ENCODE results near the gene MOB3B.
"Not testable (repeated sequence)": the region's sequence is repeated elsewhere in the genome, so short reads cannot be mapped to it uniquely, and the experiment has no call there.

The MOB3B gene

DNA sequence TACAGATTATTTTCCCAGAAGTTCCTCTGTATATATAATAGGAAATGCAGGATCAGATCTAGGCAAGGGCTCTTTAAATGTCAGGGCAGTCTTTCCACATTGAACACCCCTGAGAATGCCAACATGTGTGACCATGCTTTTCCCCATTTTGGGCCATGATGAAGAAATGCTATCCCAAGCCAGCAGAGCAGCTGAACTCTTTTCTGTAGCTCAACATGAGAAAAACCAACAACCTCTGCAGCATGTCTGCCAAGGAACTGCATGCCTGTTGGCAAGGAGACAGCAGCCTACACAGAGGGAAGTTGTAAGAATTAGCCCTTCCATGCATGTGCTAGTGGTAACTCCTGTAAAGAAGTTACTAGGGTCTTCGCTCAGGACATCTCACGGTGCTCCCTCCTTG is 15.1 kb downstream of the MOB3B start:
- no peak for DNase-seq

- DNase-seq: no peak
Measured at GRCh38 chr9:27511771-27512170, 17.8 kb downstream of the MOB3B start.

DNA sequence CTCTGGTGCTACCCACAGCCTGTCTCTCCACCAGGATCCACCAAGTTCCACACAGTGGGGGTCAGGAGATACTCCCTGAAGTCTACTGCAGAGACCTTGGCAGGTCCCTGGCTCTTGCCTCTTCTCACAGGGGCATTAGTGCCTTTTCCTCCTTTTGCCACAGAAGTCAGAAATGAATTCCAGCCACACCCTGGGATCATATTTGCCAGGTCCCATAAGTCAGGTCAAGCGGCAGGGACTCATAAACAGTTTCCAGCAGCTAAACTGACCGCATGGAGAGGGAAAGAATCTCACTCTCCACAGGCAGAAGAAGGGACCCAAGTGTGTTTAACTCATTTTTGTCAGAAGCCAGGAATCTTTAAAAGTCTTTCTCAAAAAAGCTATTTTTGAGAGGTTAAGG is 18.8 kb downstream of the MOB3B start:
- DNase-seq: no peak

DNA sequence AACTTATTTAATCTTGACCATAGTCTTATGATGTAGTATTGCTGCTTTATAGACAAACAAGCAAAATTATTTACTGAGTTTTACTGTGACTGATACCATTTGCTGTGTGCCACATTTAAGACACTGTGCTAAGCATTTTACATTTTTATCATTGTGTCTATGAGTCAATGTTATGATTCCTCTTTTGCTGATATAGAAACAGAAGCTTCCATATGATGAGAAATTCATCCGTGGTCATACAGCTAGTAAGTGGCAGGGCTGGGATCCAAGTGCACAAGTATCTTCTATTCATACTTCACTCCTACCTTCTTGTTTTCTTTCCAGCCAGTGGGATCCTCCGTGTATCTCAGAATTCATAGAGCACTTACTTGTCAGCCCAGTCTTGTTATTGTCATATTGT is 22.6 kb downstream of the MOB3B start:
- no peak for DNase-seq

DNA sequence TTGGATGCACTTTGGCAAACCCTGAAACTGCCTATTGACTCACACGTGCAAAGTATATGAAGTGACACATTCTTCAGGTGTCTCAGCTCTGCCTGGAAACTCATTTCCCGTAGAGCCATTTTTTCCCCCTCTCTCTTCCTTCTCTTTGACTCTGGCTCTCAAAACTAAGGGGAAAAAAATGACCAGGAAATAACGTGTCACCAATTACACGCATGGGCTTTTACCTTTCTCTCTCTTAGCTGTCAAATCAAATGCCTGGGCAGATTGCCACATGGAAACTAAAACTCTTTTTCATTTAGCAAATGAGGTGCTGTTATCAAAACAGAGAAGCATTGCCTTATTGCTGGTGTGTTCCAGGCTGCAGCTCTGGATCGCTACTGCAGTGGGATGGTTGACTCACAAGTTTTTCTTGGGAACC is 23.9 kb downstream of the MOB3B start:
- DNase-seq: peak; percentile 35

DNA sequence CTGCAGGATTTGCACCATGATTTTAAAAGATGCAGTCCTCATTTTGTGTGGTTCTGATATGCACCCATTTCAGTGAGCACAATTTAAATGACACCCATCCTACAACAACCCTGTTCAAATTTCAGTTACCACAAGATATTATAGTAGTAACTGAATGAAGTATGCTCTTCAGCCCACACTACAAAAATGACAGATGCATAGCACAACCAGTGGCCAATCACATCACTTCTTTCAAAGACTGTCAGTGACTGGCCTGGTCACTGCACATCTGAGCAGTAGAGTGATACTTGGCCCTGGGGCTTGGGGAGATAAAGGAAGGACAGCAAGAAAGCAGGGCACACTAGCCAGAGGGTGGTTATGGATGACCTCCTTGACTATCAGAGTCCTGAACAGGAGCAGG is 25.4 kb downstream of the MOB3B start:
- no peak for DNase-seq

- no peak for DNase-seq
Measured at GRCh38 chr9:27503623-27504022, 26.0 kb downstream of the MOB3B start.

- not testable (repeated sequence) for DNase-seq
Measured at GRCh38 chr9:27500902-27501301, 28.7 kb downstream of the MOB3B start.

- no peak for DNase-seq
Measured at GRCh38 chr9:27499451-27499850, 30.2 kb downstream of the MOB3B start.

DNA sequence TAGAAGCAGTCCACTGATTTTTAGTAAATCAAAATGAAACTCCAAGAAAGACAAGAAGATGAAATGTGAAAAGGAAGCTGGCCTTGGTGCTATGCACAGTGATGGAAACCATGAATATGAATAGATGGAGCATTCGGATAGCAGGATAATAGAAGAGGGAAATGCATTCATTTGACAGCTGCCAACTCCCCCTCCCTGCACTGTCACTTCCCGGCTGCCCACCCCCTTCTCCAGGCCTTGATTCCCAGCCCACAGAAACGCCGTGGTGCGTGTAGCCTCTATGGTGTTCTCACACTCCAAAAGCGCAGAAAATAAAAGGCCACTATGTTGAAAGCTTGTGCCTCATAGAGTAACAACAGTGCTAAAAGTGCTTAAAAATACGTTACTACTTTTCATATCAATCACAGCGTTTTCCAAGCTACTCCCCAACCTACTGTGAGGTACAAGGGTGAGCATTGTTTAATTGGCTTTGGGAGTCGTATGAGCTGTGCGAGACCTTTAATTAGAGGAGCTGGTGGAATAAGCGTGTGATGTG is 31.7 kb downstream of the MOB3B start:
- DNase-seq: no peak

GRCh38 chr9:27496135-27496504 is 33.5 kb downstream of the MOB3B start:
- no peak for DNase-seq

- DNase-seq: no peak
Measured at GRCh38 chr9:27495480-27496134, 34.0 kb downstream of the MOB3B start.

DNA sequence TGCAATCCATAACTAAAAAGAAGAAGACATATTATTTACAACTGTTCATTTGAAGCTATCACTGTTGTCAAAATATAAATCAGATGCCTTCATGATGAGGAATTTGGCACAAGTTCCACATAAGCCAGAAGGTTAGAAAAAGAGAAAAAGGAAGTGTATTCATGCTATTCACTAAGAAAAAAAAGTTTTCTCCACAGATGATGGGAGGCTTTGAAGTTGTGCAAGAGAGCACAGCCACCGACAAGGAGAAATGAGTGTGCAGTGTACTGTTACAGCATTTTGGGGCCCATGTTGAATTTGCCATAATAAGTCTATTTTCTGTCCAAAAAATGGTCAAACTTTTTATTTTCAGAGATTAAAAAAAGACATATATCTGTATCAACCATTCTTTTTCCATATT is 38.5 kb downstream of the MOB3B start:
- DNase-seq: no peak

GRCh38 chr9:27489087-27489876 is 40.3 kb downstream of the MOB3B start:
- no peak for DNase-seq

- DNase-seq: no peak
Measured at GRCh38 chr9:27487927-27488326, 41.7 kb downstream of the MOB3B start.

GRCh38 chr9:27487128-27487640 is 42.4 kb downstream of the MOB3B start:
- DNase-seq: no peak

DNA sequence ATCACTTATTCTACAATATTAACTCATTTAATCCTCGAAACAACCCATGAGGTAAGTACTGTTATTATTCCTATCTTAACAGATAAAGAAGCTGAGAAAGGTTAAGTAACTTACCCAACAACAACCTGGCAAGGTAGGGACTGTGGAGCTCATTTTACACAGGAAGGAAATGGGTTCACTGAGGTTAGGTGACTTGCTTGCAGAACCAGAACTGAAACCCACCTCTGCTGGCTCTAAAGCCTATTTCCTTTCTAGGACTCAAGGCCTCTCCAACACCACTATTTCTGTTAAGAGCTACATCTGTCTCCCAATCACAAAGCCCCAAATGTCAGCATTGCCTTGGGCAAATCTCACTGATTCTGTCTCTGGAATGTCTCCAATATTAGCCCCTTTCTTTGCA is 44.5 kb downstream of the MOB3B start:
- DNase-seq: no peak

GRCh38 chr9:27483576-27483975 is 46.0 kb downstream of the MOB3B start:
- no peak for DNase-seq

- DNase-seq: no peak
Measured at GRCh38 chr9:27482709-27483108, 46.9 kb downstream of the MOB3B start.

- DNase-seq: no peak
Measured at GRCh38 chr9:27478322-27478721, 51.3 kb downstream of the MOB3B start.

DNA sequence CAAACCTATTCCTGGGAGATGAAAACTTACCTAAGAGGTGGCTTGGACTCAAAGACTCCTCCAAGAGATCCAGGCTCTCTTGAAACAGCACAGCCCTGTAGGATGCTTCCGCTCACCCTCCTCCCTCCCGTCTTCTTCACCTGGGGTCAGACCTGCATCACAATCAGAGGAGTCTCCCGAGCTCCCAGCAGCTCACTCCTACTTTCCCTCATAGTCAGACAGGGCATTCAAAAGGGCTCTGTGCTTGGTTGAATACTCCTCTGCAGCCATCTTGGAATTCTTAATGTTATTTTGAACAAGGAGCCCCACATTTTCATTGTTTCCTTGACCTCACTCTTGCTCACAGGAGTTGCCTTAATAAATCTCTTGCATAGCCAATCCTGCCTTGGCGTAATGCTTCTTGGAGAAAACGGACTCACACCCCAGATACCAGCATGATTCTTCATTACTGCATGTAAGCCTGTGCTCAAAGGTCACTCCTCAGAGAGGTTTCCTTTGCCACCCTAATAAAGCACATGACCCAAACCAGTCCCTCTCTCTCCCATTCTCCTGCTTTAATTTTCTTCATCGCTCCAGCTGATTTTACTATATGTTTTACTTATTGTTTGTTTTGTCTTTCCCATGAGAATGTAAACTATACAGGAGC is 52.6 kb downstream of the MOB3B start:
- no peak for DNase-seq

DNA sequence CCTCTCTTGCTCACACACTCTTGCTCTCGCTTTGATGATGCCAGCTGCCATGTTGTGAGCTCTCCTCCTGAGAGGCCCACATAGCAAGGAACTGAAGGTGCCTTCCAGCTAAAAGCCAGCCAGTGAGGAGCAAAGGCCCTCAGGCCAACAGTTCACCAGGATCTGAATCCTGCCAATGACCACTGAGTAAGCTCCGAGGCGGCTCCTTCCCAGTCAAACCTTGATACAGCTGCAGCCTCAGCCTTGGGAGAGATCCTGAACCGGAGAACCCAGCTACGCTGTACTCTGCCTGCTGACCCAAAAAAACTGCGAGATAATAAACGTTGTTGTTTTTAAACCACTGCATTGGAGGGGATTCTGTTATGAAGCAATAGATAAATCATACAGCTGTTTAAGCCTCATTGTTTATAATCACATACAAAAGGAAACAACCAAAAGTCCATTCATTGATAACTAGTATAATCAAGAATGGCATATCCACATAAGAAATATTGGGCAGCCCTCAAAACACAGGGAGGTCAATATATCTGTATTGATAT is 54.5 kb downstream of the MOB3B start:
- DNase-seq: no peak

- DNase-seq: no peak
Measured at GRCh38 chr9:27474305-27474704, 55.3 kb downstream of the MOB3B start.
